SHP77 treated with DMSO at 0.1 percent for 48 hours (cell line): ENCODE data around the gene SLC25A43.
"Not testable (repeated sequence)": the region's sequence is repeated elsewhere in the genome, so short reads cannot be mapped to it uniquely, and the experiment has no call there.

Experiments used
- DNase-seq: peaks from one replicate; lab custom pipeline; 2025; lab: John Stamatoyannopoulos, UW

SLC25A43 gene

GRCh38 chrX:119410027-119410819 lies 11.1 kb downstream of the SLC25A43 start:
- DNase-seq: no peak

GRCh38 chrX:119410854-119411253 lies 11.7 kb downstream of the SLC25A43 start:
- no peak for DNase-seq

GRCh38 chrX:119411959-119412358 lies 12.8 kb downstream of the SLC25A43 start:
- DNase-seq: no peak

GRCh38 chrX:119417376-119417775 lies 18.2 kb downstream of the SLC25A43 start:
- no peak for DNase-seq

- DNase-seq: no peak
These were observed 18.7 kb downstream of the SLC25A43 start for GRCh38 chrX:119417842-119418241.

- DNase-seq: no peak
These were observed 20.0 kb downstream of the SLC25A43 start for GRCh38 chrX:119419146-119419545.

- DNase-seq: no peak
These were observed 20.8 kb downstream of the SLC25A43 start for GRCh38 chrX:119419898-119420297.

GRCh38 chrX:119421016-119421705 lies 22.0 kb downstream of the SLC25A43 start:
- no peak for DNase-seq

- no peak for DNase-seq
These were observed 24.5 kb downstream of the SLC25A43 start for GRCh38 chrX:119423631-119424030.

GRCh38 chrX:119424999-119425398 lies 25.9 kb downstream of the SLC25A43 start:
- no peak for DNase-seq

- peak; percentile 4 for DNase-seq
These were observed 28.1 kb downstream of the SLC25A43 start for GRCh38 chrX:119427024-119427794.

GRCh38 chrX:119427795-119428185 lies 28.7 kb downstream of the SLC25A43 start:
- DNase-seq: no peak

- no peak for DNase-seq
These were observed 30.3 kb downstream of the SLC25A43 start for GRCh38 chrX:119429471-119429870.

GRCh38 chrX:119441295-119441694 lies 42.2 kb downstream of the SLC25A43 start:
- not testable (repeated sequence) for DNase-seq

GRCh38 chrX:119442286-119442685 lies 43.1 kb downstream of the SLC25A43 start:
- no peak for DNase-seq

GRCh38 chrX:119453202-119453601 lies 54.1 kb downstream of the SLC25A43 start:
- no peak for DNase-seq

- no peak for DNase-seq
These were observed 56.1 kb downstream of the SLC25A43 start for GRCh38 chrX:119455264-119455663.

GRCh38 chrX:119459181-119459580 lies 60.0 kb downstream of the SLC25A43 start:
- DNase-seq: no peak

GRCh38 chrX:119465555-119465954 lies 66.4 kb downstream of the SLC25A43 start:
- no peak for DNase-seq

GRCh38 chrX:119466970-119467369 lies 67.8 kb downstream of the SLC25A43 start:
- no peak for DNase-seq

GRCh38 chrX:119467433-119467832 lies 68.3 kb downstream of the SLC25A43 start:
- no peak for DNase-seq

GRCh38 chrX:119467842-119468550 lies 68.9 kb downstream of the SLC25A43 start, which contains the start of gene SLC25A5:
TSS of gene SLC25A5 (plus strand) at chrX:119468444. CDS start at chrX:119468516, 72 bp downstream.
- peak; percentile 40 for DNase-seq
